ENCODE data around the gene LHFPL3. TPM values are rescaled to one million over a fixed set of nuclear protein-coding genes. Genes with fewer than 3 reads are reported as not detected.
"Not testable (repeated sequence)": the region's sequence is repeated elsewhere in the genome, so short reads cannot be mapped to it uniquely, and the experiment has no call there.

Gene LHFPL3
- total and polyA plus RNA-seq, 2 donors (not counting 1 experiment from before 2014, with no cell fraction given): not detected

GRCh38 chr7:104923010-104923421 is 594.6 kb downstream of the LHFPL3 start:
- Histone ChIP-seq H3K9me3 (ENCODE audit: control extremely low read depth in 1 of 3, control insufficient read depth in 2 of 3, insufficient read depth in 1 of 3, low read length in 2 of 3) (no peaks in the 10 kb centered on the region), H3K27ac (ENCODE audit: low read length in 2 of 2) (peak overlapping the region; percentile 20 to 56), H2AFZ (ENCODE audit: insufficient read depth, low read depth, low read length, poor library complexity, severe bottlenecking) (peak overlapping the region; percentile 69), H3K4me1 (ENCODE audit: control insufficient read depth in 2 of 2, insufficient read depth in 2 of 2, low read length in 2 of 2) (peaks cover 6 to 8% of the 10 kb centered on the region in 2 donors), H3K4me3 (ENCODE audit: control extremely low read depth in 1 of 5, extremely low read depth in 1 of 5, insufficient read depth in 1 of 5, low read depth in 2 of 5, low read length in 4 of 5) (no peak overlapping the region), H4K20me1 (ENCODE audit: control insufficient read depth, insufficient read depth, low read length, poor library complexity, severe bottlenecking) (no peaks in the 10 kb centered on the region), H3K27me3 (replicated peaks in 1 of 4; ENCODE audit: control extremely low read depth in 1 of 4, control insufficient read depth in 3 of 4, insufficient read depth in 4 of 4, low read length in 3 of 4) (no peaks in the 10 kb centered on the region), H3K9ac (ENCODE audit: low read length) (no peak overlapping the region), H3K79me2 (ENCODE audit: control insufficient read depth, insufficient read depth, low read length) (peaks cover 13% of the 10 kb centered on the region), H3K36me3 (replicated peaks in 1 of 2; ENCODE audit: control extremely low read depth in 1 of 2, control insufficient read depth in 1 of 2, extremely low read depth in 1 of 2, insufficient read depth in 2 of 2, low read length in 1 of 2) (no peaks in the 10 kb centered on the region), H3K4me2 (replicated peaks; ENCODE audit: low read depth, low read length, poor library complexity, severe bottlenecking) (peak overlapping the region; percentile 33)
- Mint-ChIP-seq H3K4me3 (no peak overlapping the region), H3K9me3 (ENCODE audit: insufficient read depth) (no peaks in the 10 kb centered on the region), H3K27me3 (no peaks in the 10 kb centered on the region), H3K4me1 (peaks cover 7% of the 10 kb centered on the region), H3K27ac (peak overlapping the region; percentile 82)
- ATAC-seq (ENCODE audit: low read depth) (peak; percentile 99), DNase-seq (peak; percentile 88)
- intact Hi-C loops (cut with micrococcal nuclease): loop anchor here (1.0 to 5.0 kb wide), 7 partner anchors 22 to 666 kb away; no protein-coding TSS in a partner anchor
- WGBS (ENCODE audit: insufficient coverage): 70% methylated on average over 2 of the region's 4 CpGs
- TF ChIP-seq CTCF (IDR thresholded peaks at IDR 0.05) (peak; percentile 89), EZH2 (IDR thresholded peaks at IDR 0.05; ENCODE audit: borderline replicate concordance, insufficient read depth, low read depth, low read length, poor library complexity, severe bottlenecking) (no peak)
- POLR2A ChIA-PET: no interaction called here
- CTCF ChIA-PET: interaction anchor here (0.8 to 18.8 kb wide), 28 partner anchors 16 to 1349 kb away, joined by 3 to 293 read pairs (median 4); partner anchors contain the start of gene RINT1

GRCh38 chr7:104926189-104926588 is 597.8 kb downstream of the LHFPL3 start:
- peaks cover 17% of the 10 kb centered on the region for H3K4me1 Mint-ChIP-seq
- H3K27ac Mint-ChIP-seq: peak overlapping the region; percentile 41
- CTCF ChIA-PET: interaction anchor here (0.6 to 18.8 kb wide), 8 partner anchors 31 to 504 kb away, joined by 3 to 248 read pairs (median 6); no protein-coding TSS in a partner anchor

More at GRCh38 chr7:104926189-104926588, 597.8 kb downstream of the LHFPL3 start:
- H3K27ac ChIP-seq (ENCODE audit: low read length in 2 of 2); H3K4me2 ChIP-seq (replicated peaks; ENCODE audit: low read depth, low read length, poor library complexity, severe bottlenecking); H3K4me3 Mint-ChIP-seq; intact Hi-C loops (cut with micrococcal nuclease); H3K9ac ChIP-seq (ENCODE audit: low read length); H3K27me3 ChIP-seq (replicated peaks in 1 of 4; ENCODE audit: control extremely low read depth in 1 of 4, control insufficient read depth in 3 of 4, insufficient read depth in 4 of 4, low read length in 3 of 4); H3K9me3 Mint-ChIP-seq (ENCODE audit: insufficient read depth); H3K36me3 ChIP-seq (replicated peaks in 1 of 2; ENCODE audit: control extremely low read depth in 1 of 2, control insufficient read depth in 1 of 2, extremely low read depth in 1 of 2, insufficient read depth in 2 of 2, low read length in 1 of 2); H3K4me3 ChIP-seq (ENCODE audit: control extremely low read depth in 1 of 5, extremely low read depth in 1 of 5, insufficient read depth in 1 of 5, low read depth in 2 of 5, low read length in 4 of 5); ATAC-seq (ENCODE audit: low read depth); H4K20me1 ChIP-seq (ENCODE audit: control insufficient read depth, insufficient read depth, low read length, poor library complexity, severe bottlenecking); H2AFZ ChIP-seq (ENCODE audit: insufficient read depth, low read depth, low read length, poor library complexity, severe bottlenecking); H3K27me3 Mint-ChIP-seq; DNase-seq; H3K9me3 ChIP-seq (ENCODE audit: control extremely low read depth in 1 of 3, control insufficient read depth in 2 of 3, insufficient read depth in 1 of 3, low read length in 2 of 3): not testable (repeated sequence)
- POLR2A ChIA-PET: interaction anchor here (2.6 to 3.0 kb wide), 2 partner anchors 15 to 88 kb away, joined by 10 read pairs; partner anchors contain the start of gene KMT2E
- peaks cover 12 to 18% of the 10 kb centered on the region in 2 donors for H3K4me1 ChIP-seq (ENCODE audit: control insufficient read depth in 2 of 2, insufficient read depth in 2 of 2, low read length in 2 of 2)
- WGBS (ENCODE audit: insufficient coverage): 100% methylated on average over 5 of the region's 5 CpGs
- peaks cover 16% of the 10 kb centered on the region for H3K79me2 ChIP-seq (ENCODE audit: control insufficient read depth, insufficient read depth, low read length)

Data from B cell (primary cell).